Measurements from ENCODE around the gene UBL3. TPM values are rescaled to one million over a fixed set of nuclear protein-coding genes. Genes with fewer than 3 reads are reported as not detected.

Gene UBL3
- total and polyA plus RNA-seq, 9 donors: 22.5 to 41.4 (median 32.3) TPM

GRCh38 chr13:29808264-29808663 lies 42.2 kb downstream of the UBL3 start:
- Histone ChIP-seq H3K4me3 (no peak overlapping the region), H3K9me3 (no peaks in the 10 kb centered on the region), H3K4me1 (ENCODE audit: insufficient read depth) (peaks cover 10% of the 10 kb centered on the region), H3K27me3 (no peaks in the 10 kb centered on the region), H3K36me3 (no peaks in the 10 kb centered on the region), H3K27ac (no peak overlapping the region)
- intact Hi-C loops (cut with DNase I): no loop called here
- no peak for DNase-seq
- no peak for TF ChIP-seq POLR2A (IDR thresholded peaks at IDR 0.05)
- TF ChIP-seq EP300 (IDR thresholded peaks at IDR 0.05): no peak
- no peak for TF ChIP-seq CTCF (IDR thresholded peaks at IDR 0.05)

- peaks cover 10% of the 10 kb centered on the region for H3K4me1 ChIP-seq (ENCODE audit: insufficient read depth)
- intact Hi-C loops (cut with DNase I): no loop called here
- no peak overlapping the region for H3K27ac ChIP-seq
- TF ChIP-seq POLR2A (IDR thresholded peaks at IDR 0.05) (no peak), EP300 (IDR thresholded peaks at IDR 0.05) (no peak), CTCF (IDR thresholded peaks at IDR 0.05) (no peak)
- H3K27me3 ChIP-seq: no peaks in the 10 kb centered on the region
- WGBS, 3 donors: 86 to 92% (median 92%) methylated on average over 7 of the region's 7 CpGs
- no peak for DNase-seq
- H3K4me3 ChIP-seq: no peak overlapping the region
- H3K36me3 ChIP-seq: no peaks in the 10 kb centered on the region
- H3K9me3 ChIP-seq: no peaks in the 10 kb centered on the region
Observed at GRCh38 chr13:29805994-29806979, 44.1 kb downstream of the UBL3 start.

- TF ChIP-seq CTCF (IDR thresholded peaks at IDR 0.05): no peak
- TF ChIP-seq POLR2A (IDR thresholded peaks at IDR 0.05): no peak
- TF ChIP-seq EP300 (IDR thresholded peaks at IDR 0.05): no peak
- H3K36me3 ChIP-seq: no peaks in the 10 kb centered on the region
- peaks cover 2% of the 10 kb centered on the region for H3K4me1 ChIP-seq (ENCODE audit: insufficient read depth)
- no peak overlapping the region for H3K4me3 ChIP-seq
- no peaks in the 10 kb centered on the region for H3K9me3 ChIP-seq
- no peak overlapping the region for H3K27ac ChIP-seq
- intact Hi-C loops (cut with DNase I): no loop called here
- DNase-seq: no peak
- 97 to 98% (median 98%) methylated on average over 3 of the region's 3 CpGs for WGBS, 3 donors
- H3K27me3 ChIP-seq: no peaks in the 10 kb centered on the region
Observed at GRCh38 chr13:29803221-29803620, 47.2 kb downstream of the UBL3 start.

GRCh38 chr13:29802621-29803020 lies 47.8 kb downstream of the UBL3 start:
- 67 to 90% (median 71%) methylated on average over 1 of the region's 1 CpG for WGBS, 3 donors
- no peak overlapping the region for H3K27ac ChIP-seq
- intact Hi-C loops (cut with DNase I): no loop called here

More at GRCh38 chr13:29802621-29803020, 47.8 kb downstream of the UBL3 start:
- Histone ChIP-seq H3K27me3 (no peaks in the 10 kb centered on the region), H3K36me3 (no peaks in the 10 kb centered on the region), H3K9me3 (no peaks in the 10 kb centered on the region), H3K4me3 (no peak overlapping the region), H3K4me1 (ENCODE audit: insufficient read depth) (peaks cover 2% of the 10 kb centered on the region)
- TF ChIP-seq CTCF (IDR thresholded peaks at IDR 0.05): no peak
- DNase-seq: no peak

Measured in ovary (tissue), 9 donors.